Mesendoderm (in vitro differentiated cells): ENCODE measurements around the gene MYH15.

ENCODE experiments used
- DNase-seq: peaks from one replicate; pipeline ENCODE4 v3.0.0; 2013
- H2AK5ac ChIP-seq: 2 replicates; pipeline ENCODE4 v1.6.1; 2013; ENCODE audit warnings: low read length, inconsistent platforms
- H2BK120ac ChIP-seq: 2 replicates; pipeline ENCODE4 v1.6.1; 2013; ENCODE audit warnings: low read depth, mild to moderate bottlenecking, low read length, moderate library complexity, mixed read lengths
- H2BK15ac ChIP-seq: replicated peaks from 2 replicates; pipeline ENCODE4 v1.6.1; 2013; ENCODE audit warnings: low read depth, mild to moderate bottlenecking, moderate library complexity
- H2BK5ac ChIP-seq: 2 replicates; pipeline ENCODE4 v1.6.1; 2013; ENCODE audit warnings: low read length, inconsistent platforms
- H3K18ac ChIP-seq: 2 replicates; pipeline ENCODE4 v1.6.1; 2013; ENCODE audit warnings: mild to moderate bottlenecking, low read length, mixed read lengths
- H3K23ac ChIP-seq: one replicate; pipeline ENCODE4 v1.6.1; 2013; ENCODE audit warnings: low read length
- H3K27ac ChIP-seq: 2 replicates; pipeline ENCODE4 v1.5.1; 2013; ENCODE audit warnings: low read depth, mild to moderate bottlenecking, inconsistent platforms, low read length, moderate library complexity
- H3K27me3 ChIP-seq: 2 replicates; pipeline ENCODE4 v1.6.1; 2013; ENCODE audit warnings: low read length, control low read depth, mild to moderate bottlenecking, inconsistent platforms; ENCODE audit not compliant: insufficient read depth, poor library complexity
- H3K36me3 ChIP-seq: 2 replicates; pipeline ENCODE4 v1.6.1; 2013; ENCODE audit warnings: low read length, inconsistent platforms; ENCODE audit not compliant: control insufficient read depth, insufficient read depth
- H3K4ac ChIP-seq: one replicate; pipeline ENCODE4 v1.6.1; 2013; ENCODE audit warnings: low read depth, mild to moderate bottlenecking, low read length, moderate library complexity
- H3K4me1 ChIP-seq: 2 replicates; pipeline ENCODE4 v1.6.1; 2013; ENCODE audit warnings: low read depth, low read length, inconsistent platforms; ENCODE audit not compliant: control insufficient read depth
- H3K4me2 ChIP-seq: 2 replicates; pipeline ENCODE4 v1.6.1; 2013; ENCODE audit warnings: low read length
- H3K4me3 ChIP-seq: 2 replicates; pipeline ENCODE4 v1.5.1; 2013; ENCODE audit warnings: mild to moderate bottlenecking, low read length
- H3K56ac ChIP-seq: one replicate; pipeline ENCODE4 v1.6.1; 2013; ENCODE audit warnings: low read length
- H3K79me1 ChIP-seq: 2 replicates; pipeline ENCODE4 v1.6.1; 2013; ENCODE audit warnings: low read length, inconsistent platforms
- H3K79me2 ChIP-seq: 2 replicates; pipeline ENCODE4 v1.6.1; 2013; ENCODE audit warnings: mild to moderate bottlenecking, low read length; ENCODE audit not compliant: control insufficient read depth, insufficient read depth
- H3K9ac ChIP-seq: 2 replicates; pipeline ENCODE4 v1.6.1; 2013; ENCODE audit warnings: low read length, inconsistent platforms
- H4K5ac ChIP-seq: one replicate; pipeline ENCODE4 v1.6.1; 2013; ENCODE audit warnings: low read length
- H4K8ac ChIP-seq: one replicate; pipeline ENCODE4 v1.6.1; 2013; ENCODE audit warnings: low read depth, mild to moderate bottlenecking, control low read depth, low read length, moderate library complexity
- WGBS: extraction: QIAGEN DNeasy Blood & Tissue Kit; methylation state at CpG from one replicate; pipeline ENCODE4 v1.1.7; 2013; ENCODE audit warnings: low lambda C conversion rate, missing lambda C conversion rate; ENCODE audit not compliant: insufficient coverage; ENCODE audit errors: extremely low coverage; 5-methylcytosine and 5-hydroxymethylcytosine counted together

MYH15 gene

DNA sequence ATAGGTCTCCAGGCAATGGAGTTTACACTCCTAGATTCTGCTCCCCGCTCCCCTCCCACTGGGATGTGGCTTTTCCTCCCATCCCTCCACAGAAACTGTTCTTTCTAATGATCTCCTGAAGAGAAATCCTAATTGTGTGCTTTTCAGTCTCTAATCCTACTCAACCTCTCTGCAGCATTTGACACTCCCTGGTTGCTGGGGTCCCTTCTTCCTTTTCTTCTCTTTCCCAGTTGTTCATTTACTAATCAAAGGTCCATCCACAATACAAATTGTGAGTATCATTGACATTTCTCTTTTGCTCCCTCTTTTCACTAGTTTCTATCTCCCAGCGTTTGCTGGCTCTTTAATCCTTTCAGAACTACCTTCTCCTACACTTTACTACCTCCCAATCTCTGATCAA is 6.5 kb upstream of the MYH15 start:
- Histone ChIP-seq H4K8ac (no peak overlapping the region), H3K79me2 (no peaks in the 10 kb centered on the region), H3K23ac (no peak overlapping the region), H2BK15ac (no peak overlapping the region), H3K4me3 (no peak overlapping the region), H3K79me1 (no peaks in the 10 kb centered on the region), H3K36me3 (no peaks in the 10 kb centered on the region), H2BK5ac (no peak overlapping the region), H2AK5ac (no peak overlapping the region), H3K4ac (no peak overlapping the region), H3K4me1 (no peaks in the 10 kb centered on the region), H3K18ac (no peak overlapping the region), H3K9ac (no peak overlapping the region), H3K27me3 (no peaks in the 10 kb centered on the region), H3K56ac (no peak overlapping the region), H3K4me2 (no peak overlapping the region), H4K5ac (no peak overlapping the region), H3K27ac (no peak overlapping the region), H2BK120ac (no peak overlapping the region)
- WGBS: no CpG with 5 or more reads among the region's 2 CpGs
- no peak for DNase-seq

DNA sequence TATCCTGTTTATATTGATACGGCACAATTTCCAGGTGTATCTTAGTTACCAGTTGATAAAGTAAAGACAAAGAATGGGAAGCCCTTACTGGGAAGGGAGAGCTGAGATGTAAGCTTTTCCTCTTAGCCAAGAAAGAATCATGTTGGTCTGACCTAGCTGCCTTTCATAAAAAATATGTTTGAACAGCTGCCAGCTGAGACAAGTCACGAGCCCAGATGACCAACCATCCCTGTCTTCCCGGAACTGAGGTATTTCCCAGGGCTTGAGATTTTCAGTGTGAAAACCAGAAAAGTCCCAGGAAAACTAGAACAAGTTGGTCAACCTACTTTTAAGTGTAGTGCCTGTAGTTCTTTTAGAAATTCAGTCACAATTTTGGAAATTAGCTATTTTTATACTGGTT is 3.6 kb upstream of the MYH15 start:
- Histone ChIP-seq H3K27me3 (no peaks in the 10 kb centered on the region), H3K79me2 (no peaks in the 10 kb centered on the region), H3K36me3 (no peaks in the 10 kb centered on the region), H3K4me3 (no peak overlapping the region), H2BK15ac (no peak overlapping the region), H3K9ac (no peak overlapping the region), H3K18ac (no peak overlapping the region), H3K79me1 (no peaks in the 10 kb centered on the region), H3K56ac (no peak overlapping the region), H2AK5ac (no peak overlapping the region), H3K27ac (no peak overlapping the region), H4K5ac (no peak overlapping the region), H3K4me2 (no peak overlapping the region), H3K4me1 (no peaks in the 10 kb centered on the region), H3K4ac (no peak overlapping the region), H3K23ac (no peak overlapping the region), H4K8ac (no peak overlapping the region), H2BK5ac (no peak overlapping the region), H2BK120ac (no peak overlapping the region)
- DNase-seq: no peak
- no CpG with 5 or more reads among the region's 3 CpGs for WGBS

GRCh38 chr3:108512671-108513070 is 2.3 kb upstream of the MYH15 start:
- Histone ChIP-seq H3K9ac (no peak overlapping the region), H3K4me3 (no peak overlapping the region), H2AK5ac (no peak overlapping the region), H3K23ac (no peak overlapping the region), H2BK15ac (no peak overlapping the region), H3K27ac (no peak overlapping the region), H3K18ac (no peak overlapping the region), H3K27me3 (no peaks in the 10 kb centered on the region), H3K79me2 (no peaks in the 10 kb centered on the region), H2BK120ac (no peak overlapping the region), H4K8ac (no peak overlapping the region), H2BK5ac (no peak overlapping the region), H4K5ac (no peak overlapping the region), H3K56ac (no peak overlapping the region), H3K36me3 (no peaks in the 10 kb centered on the region), H3K4ac (no peak overlapping the region), H3K4me2 (no peak overlapping the region), H3K79me1 (no peaks in the 10 kb centered on the region), H3K4me1 (no peaks in the 10 kb centered on the region)
- WGBS: no CpG with 5 or more reads among the region's 2 CpGs
- DNase-seq: no peak

GRCh38 chr3:108511490-108511889 is 1.1 kb upstream of the MYH15 start:
- Histone ChIP-seq H3K27me3 (no peaks in the 10 kb centered on the region), H3K79me2 (no peaks in the 10 kb centered on the region), H2BK120ac (no peak overlapping the region), H4K8ac (no peak overlapping the region), H3K4ac (no peak overlapping the region), H2BK15ac (no peak overlapping the region), H2BK5ac (no peak overlapping the region), H3K56ac (no peak overlapping the region), H3K79me1 (no peaks in the 10 kb centered on the region), H3K23ac (no peak overlapping the region), H3K18ac (no peak overlapping the region), H3K4me1 (no peaks in the 10 kb centered on the region), H3K36me3 (no peaks in the 10 kb centered on the region), H3K9ac (no peak overlapping the region), H3K27ac (no peak overlapping the region), H3K4me3 (no peak overlapping the region), H4K5ac (no peak overlapping the region), H2AK5ac (no peak overlapping the region), H3K4me2 (no peak overlapping the region)
- no peak for DNase-seq

DNA sequence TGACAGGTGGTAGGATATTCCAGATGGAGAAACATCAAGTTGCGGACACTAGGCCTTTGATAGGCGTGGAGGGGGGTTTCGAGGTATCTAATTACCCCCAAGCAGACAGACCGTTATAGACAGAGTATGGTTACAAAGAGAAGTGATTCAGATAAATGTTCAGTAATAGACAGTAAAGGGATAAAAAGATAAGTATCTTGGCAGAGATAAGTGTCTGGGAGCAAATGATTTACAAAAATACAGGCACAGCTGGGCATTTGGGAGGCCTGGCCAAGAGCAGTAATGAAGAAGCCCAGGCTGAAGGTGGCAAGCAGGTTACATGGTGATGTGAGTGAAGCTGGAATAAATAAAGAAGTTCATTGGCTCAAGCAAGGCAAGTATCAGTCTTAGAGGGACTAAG is 659 bp upstream of the MYH15 start:
- DNase-seq: no peak
- Histone ChIP-seq H3K79me2 (no peaks in the 10 kb centered on the region), H3K4me3 (no peak overlapping the region), H3K4me2 (no peak overlapping the region), H2AK5ac (no peak overlapping the region), H3K23ac (no peak overlapping the region), H2BK120ac (no peak overlapping the region), H4K5ac (no peak overlapping the region), H3K9ac (no peak overlapping the region), H3K36me3 (no peaks in the 10 kb centered on the region), H2BK5ac (no peak overlapping the region), H3K4me1 (no peaks in the 10 kb centered on the region), H3K79me1 (no peaks in the 10 kb centered on the region), H4K8ac (no peak overlapping the region), H3K27me3 (no peaks in the 10 kb centered on the region), H3K27ac (no peak overlapping the region), H3K18ac (no peak overlapping the region), H2BK15ac (no peak overlapping the region), H3K4ac (no peak overlapping the region), H3K56ac (no peak overlapping the region)
- no CpG with 5 or more reads among the region's 4 CpGs for WGBS

- H3K56ac ChIP-seq: no peak overlapping the region
- no peak overlapping the region for H3K23ac ChIP-seq
- H4K8ac ChIP-seq: no peak overlapping the region
- H3K4me2 ChIP-seq: no peak overlapping the region
- H3K27ac ChIP-seq: no peak overlapping the region
- no peak for DNase-seq
- H3K4me1 ChIP-seq: no peaks in the 10 kb centered on the region
- no peak overlapping the region for H3K4ac ChIP-seq
- WGBS: no CpG with 5 or more reads among the region's 2 CpGs
- H3K4me3 ChIP-seq: no peak overlapping the region
- H3K9ac ChIP-seq: no peak overlapping the region
- no peak overlapping the region for H2BK120ac ChIP-seq
- H3K79me1 ChIP-seq: no peaks in the 10 kb centered on the region
- H2BK15ac ChIP-seq: no peak overlapping the region
- H3K79me2 ChIP-seq: no peaks in the 10 kb centered on the region
- H3K36me3 ChIP-seq: no peaks in the 10 kb centered on the region
- H3K18ac ChIP-seq: no peak overlapping the region
- H3K27me3 ChIP-seq: no peaks in the 10 kb centered on the region
- H2BK5ac ChIP-seq: no peak overlapping the region
- H2AK5ac ChIP-seq: no peak overlapping the region
- no peak overlapping the region for H4K5ac ChIP-seq
Observed at GRCh38 chr3:108509871-108510270, 525 bp downstream of the MYH15 start.
